IMR-90 (cell line): ENCODE data around the gene CCDC142.

Experiments used
- MAZ ChIP-seq: IDR thresholded peaks from 2 replicates; pipeline ENCODE4 v1.6.1; 2012; ENCODE audit warnings: low read depth, mild to moderate bottlenecking, low read length, improper control_type of control experiment, moderate library complexity, borderline replicate concordance
- SMC3 ChIP-seq: fragments of 150-350 bp; IDR thresholded peaks from 2 replicates; pipeline ENCODE4 v1.6.1; 2016; ENCODE audit warnings: low read depth, mild to moderate bottlenecking, antibody characterized with exemption, low read length, moderate library complexity
- TF ChIP-seq, protein P1 (sequence below): conservative IDR thresholded peaks from 2 replicates; pipeline ENCODE4 v1.5.1; 2012; ENCODE audit warnings: mild to moderate bottlenecking, low read depth, low read length, improper control_type of control experiment

DNA sequence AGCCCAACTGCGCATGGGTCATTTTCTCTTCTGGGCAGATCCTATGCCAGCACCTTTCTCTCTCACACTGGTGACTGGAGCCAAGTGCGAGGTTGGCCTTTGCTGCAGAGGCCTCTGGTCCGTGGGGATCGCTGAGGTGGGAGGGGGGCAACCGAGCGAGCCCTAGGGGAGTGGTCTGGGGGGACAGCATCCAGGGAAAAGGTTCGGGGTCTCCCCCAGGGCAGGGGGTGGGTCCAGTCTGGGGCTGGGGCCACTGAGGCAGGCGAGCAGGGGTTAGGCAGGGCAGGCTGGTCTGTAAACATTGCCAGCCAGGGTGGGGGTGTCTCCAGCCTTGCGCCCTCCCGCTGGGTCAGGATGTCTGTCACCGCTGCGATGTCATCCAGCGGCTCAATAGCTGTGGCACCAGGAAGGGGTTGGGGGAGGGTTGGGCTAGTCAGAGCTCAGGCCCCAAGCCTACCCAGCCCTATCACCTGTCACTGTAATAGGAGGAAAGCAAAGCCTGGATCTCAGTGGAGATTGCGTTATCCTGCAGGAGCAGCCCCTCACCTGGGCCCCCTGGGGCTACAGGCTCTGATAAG lies 56.5 kb downstream of the CCDC142 start:
- TF ChIP-seq, protein P1, sequence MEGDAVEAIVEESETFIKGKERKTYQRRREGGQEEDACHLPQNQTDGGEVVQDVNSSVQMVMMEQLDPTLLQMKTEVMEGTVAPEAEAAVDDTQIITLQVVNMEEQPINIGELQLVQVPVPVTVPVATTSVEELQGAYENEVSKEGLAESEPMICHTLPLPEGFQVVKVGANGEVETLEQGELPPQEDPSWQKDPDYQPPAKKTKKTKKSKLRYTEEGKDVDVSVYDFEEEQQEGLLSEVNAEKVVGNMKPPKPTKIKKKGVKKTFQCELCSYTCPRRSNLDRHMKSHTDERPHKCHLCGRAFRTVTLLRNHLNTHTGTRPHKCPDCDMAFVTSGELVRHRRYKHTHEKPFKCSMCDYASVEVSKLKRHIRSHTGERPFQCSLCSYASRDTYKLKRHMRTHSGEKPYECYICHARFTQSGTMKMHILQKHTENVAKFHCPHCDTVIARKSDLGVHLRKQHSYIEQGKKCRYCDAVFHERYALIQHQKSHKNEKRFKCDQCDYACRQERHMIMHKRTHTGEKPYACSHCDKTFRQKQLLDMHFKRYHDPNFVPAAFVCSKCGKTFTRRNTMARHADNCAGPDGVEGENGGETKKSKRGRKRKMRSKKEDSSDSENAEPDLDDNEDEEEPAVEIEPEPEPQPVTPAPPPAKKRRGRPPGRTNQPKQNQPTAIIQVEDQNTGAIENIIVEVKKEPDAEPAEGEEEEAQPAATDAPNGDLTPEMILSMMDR: no peak
- no peak for TF ChIP-seq SMC3
- TF ChIP-seq MAZ: no peak
